HG02870 (cell line): ENCODE measurements around the gene AQP6.

Experiments used
- ATAC-seq: cut with Tn5 transposase; IDR thresholded peaks from one replicate; pipeline ENCODE4 v1.9.1; 2021; ENCODE audit warnings: mild to moderate bottlenecking, moderate library complexity; ENCODE audit not compliant: unreplicated experiment

The AQP6 gene

GRCh38 chr12:50025187-50026059 lies 52.7 kb downstream of the AQP6 start, which contains the start of gene RACGAP1:
RACGAP1 (minus strand) TSS chr12:50025494; CDS start chr12:50016715, 8,779 bp downstream.
- peak; percentile 98 for ATAC-seq

GRCh38 chr12:50026691-50027090 lies 53.9 kb downstream of the AQP6 start:
- ATAC-seq, result no peak
